GM21526 (cell line): Measurements from ENCODE around the gene ERH.
"Not testable (repeated sequence)": the region's sequence is repeated elsewhere in the genome, so short reads cannot be mapped to it uniquely, and the experiment has no call there.

ENCODE experiments used
- ATAC-seq: cut with Tn5 transposase; IDR thresholded peaks from one replicate; pipeline ENCODE4 v1.9.1; 2021; ENCODE audit warnings: moderate library complexity; ENCODE audit not compliant: unreplicated experiment, low FRiP score

The ERH gene

DNA sequence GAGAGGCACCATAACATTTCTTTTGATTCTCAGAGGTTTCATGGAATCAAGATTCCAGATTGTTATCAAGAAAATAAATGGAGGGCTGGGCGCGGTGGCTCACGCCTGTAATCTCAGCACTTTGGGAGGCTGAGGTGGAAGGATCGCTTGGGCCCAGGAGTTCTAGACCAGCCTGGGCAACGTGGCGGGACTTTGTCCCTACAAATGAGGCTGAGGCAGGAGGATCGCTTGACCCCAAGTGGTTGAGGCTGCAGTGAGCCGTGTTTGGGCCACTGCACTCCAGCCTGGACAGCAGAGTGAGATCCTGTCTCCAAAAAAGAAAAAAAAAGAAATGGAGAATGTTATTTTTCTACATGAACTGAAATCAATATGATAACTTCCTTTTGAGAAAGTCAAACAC, 1.7 kb upstream of the ERH start:
- ATAC-seq, result no peak

DNA sequence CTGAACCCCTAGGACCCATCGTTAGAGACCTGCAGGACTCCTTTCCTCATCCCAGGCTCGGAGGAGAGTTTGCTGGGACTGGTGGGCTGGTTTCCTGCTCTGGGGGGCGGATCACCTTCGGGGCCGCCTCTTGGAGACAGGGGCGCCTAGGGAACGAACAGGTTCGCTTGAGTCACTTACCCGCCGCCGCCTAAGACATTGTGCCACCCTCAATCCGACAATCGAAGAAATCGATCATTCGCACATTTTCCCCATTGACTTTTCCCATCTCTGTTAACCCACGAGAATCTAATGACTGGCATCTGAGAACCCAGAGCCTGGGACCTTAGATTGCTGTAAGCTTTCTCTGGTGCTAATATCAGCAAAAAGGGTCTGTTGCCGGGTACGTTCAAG, 715 bp upstream of the ERH start:
- peak; percentile 13 for ATAC-seq

- ATAC-seq, result no peak
These were observed 2.2 kb downstream of the ERH start for GRCh38 chr14:69395929-69396328.

DNA sequence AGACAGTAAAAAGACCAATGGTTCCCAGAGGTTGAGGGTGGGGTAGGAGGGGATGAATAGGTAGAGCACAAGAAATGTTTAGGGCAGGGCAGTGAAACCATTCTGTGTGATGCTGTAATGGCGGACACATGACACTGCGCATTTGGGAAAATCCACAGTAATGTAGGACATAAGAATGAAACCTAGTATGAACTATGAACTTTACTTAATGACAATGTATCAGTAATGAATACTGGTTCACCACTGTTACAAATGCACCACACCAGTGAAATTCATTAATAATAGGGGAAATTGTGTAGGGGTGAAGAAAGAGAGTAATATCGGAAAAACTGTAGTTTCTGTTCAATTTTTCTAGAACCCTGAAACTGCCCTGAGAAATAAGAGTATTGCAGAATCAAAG, 5.6 kb downstream of the ERH start:
- ATAC-seq, result no peak

DNA sequence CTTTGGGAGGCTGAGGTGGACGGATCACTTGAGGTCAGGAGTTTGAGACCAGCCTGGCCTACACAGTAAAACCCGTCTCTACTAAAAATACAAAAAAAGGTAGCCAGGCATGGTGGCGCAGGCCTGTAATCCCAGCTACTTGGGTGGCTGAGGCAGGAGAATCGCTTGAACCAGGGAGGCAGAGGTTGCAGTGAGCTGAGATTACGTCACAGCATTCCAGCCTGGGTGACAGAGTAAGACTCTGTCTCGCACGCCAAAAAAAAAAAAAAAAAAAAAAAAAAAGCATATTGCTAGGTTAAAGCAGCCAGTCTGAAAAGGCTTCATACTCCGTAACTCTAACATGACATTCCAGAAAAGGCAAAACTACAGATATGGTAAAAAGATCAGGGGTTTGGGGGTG, 6.7 kb downstream of the ERH start:
- not testable (repeated sequence) for ATAC-seq

DNA sequence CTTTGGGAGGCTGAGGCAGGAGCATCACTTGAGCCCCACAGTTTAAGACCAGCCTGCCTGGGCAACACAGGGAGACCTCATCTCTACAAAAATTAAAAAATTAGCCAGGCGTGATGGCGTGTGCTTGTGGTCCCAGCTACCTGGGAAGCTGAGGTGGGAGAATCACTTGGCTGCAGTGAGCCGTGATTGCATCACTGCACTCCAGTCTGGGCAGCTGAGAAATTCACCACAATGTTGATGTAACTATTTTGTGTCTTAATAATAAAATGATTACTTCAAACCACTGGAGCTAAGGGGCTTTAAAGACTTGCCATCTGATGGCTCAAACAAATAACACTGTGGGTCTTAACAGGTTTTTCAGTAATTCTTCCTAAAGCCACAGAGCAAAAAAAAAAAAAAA, 10.8 kb downstream of the ERH start:
- ATAC-seq, result no peak

DNA sequence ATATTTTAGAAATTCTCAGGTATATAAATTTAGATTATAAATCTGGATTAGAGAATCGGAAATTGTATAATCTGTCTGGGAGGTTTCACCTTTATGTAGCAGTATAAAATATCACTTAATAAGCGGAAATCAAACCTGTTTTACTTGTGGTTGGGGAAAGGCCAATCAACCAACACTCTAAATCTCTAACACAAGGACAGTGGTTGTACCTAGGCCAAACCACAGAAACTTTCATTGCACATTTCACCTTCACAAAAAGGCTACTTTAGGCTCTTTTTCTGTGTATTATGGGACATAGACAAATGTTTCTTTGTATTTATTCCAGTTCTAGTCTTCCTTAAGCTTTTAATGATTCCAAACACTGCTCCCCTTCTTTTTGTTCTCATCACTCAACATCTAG, 19.8 kb downstream of the ERH start:
- ATAC-seq, result no peak

GRCh38 chr14:69376439-69376838, 21.7 kb downstream of the ERH start:
- ATAC-seq, result no peak

DNA sequence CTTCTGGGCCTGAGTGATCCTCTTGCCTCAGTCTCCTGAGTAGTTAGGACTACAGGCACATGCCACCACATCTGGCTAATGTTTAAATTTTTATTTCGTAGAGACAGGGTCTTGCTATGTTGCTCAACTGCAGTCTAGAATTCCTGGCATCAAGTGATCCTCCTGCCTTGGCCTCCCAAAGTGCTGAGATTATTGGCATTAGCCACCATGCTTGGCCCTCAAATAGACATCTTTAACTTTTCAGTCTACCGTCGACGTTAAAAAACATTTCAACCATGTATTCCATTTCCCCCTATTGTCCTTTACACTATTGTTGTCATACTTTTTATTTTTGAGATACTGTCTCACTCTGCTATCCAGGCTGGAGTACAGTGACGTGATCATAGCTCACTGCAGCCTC, 22.4 kb downstream of the ERH start:
- no peak for ATAC-seq

DNA sequence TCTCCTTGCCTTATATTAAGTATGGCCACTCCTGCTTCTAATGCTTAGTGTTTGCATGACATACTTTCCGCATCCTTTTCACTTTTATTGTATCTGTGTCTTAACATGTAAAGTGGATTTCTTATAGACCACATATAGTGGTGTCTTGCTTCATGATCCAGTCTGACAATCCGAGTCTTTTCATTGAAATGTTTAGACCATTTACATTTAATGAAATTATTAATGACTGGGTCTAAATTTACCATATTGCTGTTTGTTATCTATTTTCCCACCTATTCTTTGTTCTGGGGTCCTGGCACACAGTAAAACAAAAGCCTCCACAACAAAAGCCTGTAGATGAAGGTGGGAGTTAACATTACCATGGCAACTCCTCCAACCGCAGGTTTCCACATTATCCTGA, 22.9 kb downstream of the ERH start:
- no peak for ATAC-seq

- no peak for ATAC-seq
These were observed 23.9 kb downstream of the ERH start for GRCh38 chr14:69374235-69374634.

GRCh38 chr14:69373104-69373503, 25.0 kb downstream of the ERH start:
- ATAC-seq, result no peak

- no peak for ATAC-seq
These were observed 26.0 kb downstream of the ERH start for GRCh38 chr14:69372146-69372545.

- ATAC-seq, result no peak
These were observed 28.0 kb downstream of the ERH start for GRCh38 chr14:69370061-69370460.

DNA sequence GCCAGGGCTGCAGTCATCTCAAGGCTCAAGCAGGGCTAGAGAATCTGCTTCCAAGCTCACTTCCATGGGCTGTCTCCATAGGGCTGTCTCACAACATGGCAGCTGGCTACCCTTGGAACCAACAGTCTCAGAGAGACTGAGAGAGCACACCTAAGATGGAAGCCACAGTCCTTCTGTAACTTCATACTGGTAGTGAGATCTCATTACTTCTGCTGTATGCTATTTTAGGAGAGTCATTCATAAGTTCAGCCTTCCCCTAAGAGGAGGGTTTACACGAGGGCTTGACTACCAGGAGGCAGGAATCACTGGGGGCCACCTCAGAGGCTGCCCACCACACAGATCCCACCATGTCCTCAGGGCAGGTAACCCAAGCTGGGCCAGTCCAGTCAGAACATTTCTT, 29.7 kb downstream of the ERH start:
- no peak for ATAC-seq

DNA sequence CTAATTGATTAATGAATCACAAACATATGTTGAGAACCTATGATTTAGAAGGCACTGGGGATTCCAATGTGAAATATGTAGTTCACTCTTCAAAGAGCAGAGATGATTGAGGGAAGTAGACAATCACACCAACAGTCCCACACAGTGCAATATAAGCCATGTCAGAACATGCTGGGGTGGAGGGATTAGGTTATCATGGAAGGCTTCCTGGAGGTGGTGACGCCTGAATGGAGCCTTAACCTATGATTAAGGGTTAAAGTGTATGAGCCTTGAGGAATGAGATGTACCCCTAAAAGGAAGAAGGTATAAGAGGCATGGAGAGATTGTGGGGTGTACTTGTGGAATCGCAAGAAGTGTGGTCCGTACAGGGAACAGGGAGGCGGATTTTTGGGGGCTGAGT, 31.3 kb downstream of the ERH start:
- ATAC-seq, result no peak

DNA sequence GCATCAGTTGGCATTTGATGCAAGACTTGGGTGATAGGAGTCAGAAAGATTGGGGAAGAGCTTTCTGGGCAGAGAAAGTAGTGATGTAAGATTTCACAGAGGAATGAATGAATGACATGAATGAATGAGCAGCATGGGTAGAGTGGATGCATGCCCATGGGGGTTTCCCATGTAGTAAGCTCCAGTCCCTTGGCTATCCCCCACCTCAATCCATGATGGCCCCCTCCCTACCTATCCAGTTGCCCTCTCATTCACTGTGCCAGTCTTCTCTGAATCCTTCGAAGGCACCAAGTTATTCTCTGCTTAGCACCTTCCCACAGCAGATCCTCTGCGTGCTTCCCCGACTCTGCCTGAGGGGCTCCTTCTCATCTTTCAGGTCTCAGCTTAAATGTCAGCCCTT, 32.0 kb downstream of the ERH start:
- no peak for ATAC-seq

- ATAC-seq, result no peak
These were observed 33.7 kb downstream of the ERH start for GRCh38 chr14:69364378-69364777.

- ATAC-seq, result no peak
These were observed 34.1 kb downstream of the ERH start for GRCh38 chr14:69363964-69364363.

DNA sequence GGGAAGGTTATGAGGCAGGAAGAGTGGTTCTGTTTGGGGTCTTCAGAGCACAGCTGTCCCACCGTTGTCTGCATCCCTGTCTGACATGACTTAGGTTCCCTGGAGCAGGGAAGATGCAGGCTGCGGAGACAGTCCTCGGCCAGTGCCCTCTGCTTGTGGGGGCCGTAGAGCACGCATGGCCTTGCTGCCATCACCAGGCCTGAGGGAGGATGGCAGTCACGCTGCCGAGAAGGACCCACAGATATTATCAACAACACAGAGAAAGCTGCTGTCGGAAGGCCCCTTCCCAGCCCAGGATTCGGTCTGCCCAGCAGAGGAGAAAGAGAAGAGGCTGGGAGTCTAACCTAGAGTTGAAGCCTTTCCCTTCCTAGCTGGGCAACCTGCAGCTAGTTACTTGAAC, 35.0 kb downstream of the ERH start:
- ATAC-seq, result no peak

GRCh38 chr14:69360438-69361108, 37.5 kb downstream of the ERH start:
- ATAC-seq, result no peak

GRCh38 chr14:69358966-69359365, 39.1 kb downstream of the ERH start:
- no peak for ATAC-seq
